ENCODE measurements around the gene SLC46A1. TPM values are rescaled to one million over a fixed set of nuclear protein-coding genes. Genes with fewer than 3 reads are reported as not detected.

Gene SLC46A1
- total RNA-seq, 1 donor from 2014 or later: 7.4 TPM

- FAIRE-seq: no peak
- Histone ChIP-seq H2AFZ (ENCODE audit: low read depth, low read length) (no peak overlapping the region), H3K36me3 (ENCODE audit: insufficient read depth, low read length) (no peaks in the 10 kb centered on the region), H3K4me1 (ENCODE audit: insufficient read depth, low read length) (peaks cover 6% of the 10 kb centered on the region), H3K27ac (ENCODE audit: low read depth, low read length) (no peak overlapping the region), H3K4me3 (ENCODE audit: insufficient read depth, low read depth, low read length) (no peak overlapping the region), H3K27me3 (ENCODE audit: insufficient read depth, low read length) (no peaks in the 10 kb centered on the region), H3K9ac (ENCODE audit: low read length) (no peak overlapping the region), H3K9me3 (ENCODE audit: insufficient read depth, low read depth, low read length) (no peaks in the 10 kb centered on the region), H3K79me2 (ENCODE audit: insufficient read depth, low read length) (no peaks in the 10 kb centered on the region), H3K4me2 (ENCODE audit: low read length) (no peak overlapping the region), H4K20me1 (ENCODE audit: insufficient read depth, low read length) (peaks cover 27% of the 10 kb centered on the region)
- Mint-ChIP-seq H3K4me1 (ENCODE audit: low read depth, unreplicated experiment) (no peaks in the 10 kb centered on the region), H3K9me3 (ENCODE audit: unreplicated experiment) (peaks cover 8% of the 10 kb centered on the region), H3K4me3 (ENCODE audit: unreplicated experiment) (no peak overlapping the region), H3K27ac (ENCODE audit: unreplicated experiment) (no peak overlapping the region), H3K36me3 (ENCODE audit: low read depth, unreplicated experiment) (peaks cover 32% of the 10 kb centered on the region), H3K27me3 (ENCODE audit: low read depth, unreplicated experiment) (peaks cover 55% of the 10 kb centered on the region)
- TF ChIP-seq EZH2 (IDR thresholded peaks at IDR 0.05; ENCODE audit: insufficient read depth, low read length): no peak
- TF ChIP-seq CTCF (IDR thresholded peaks at IDR 0.05; ENCODE audit: insufficient read depth, low read depth, low read length): no peak
- no peak for DNase-seq (ENCODE audit: low read depth)
These were observed 20.6 kb downstream of the SLC46A1 start for GRCh38 chr17:28385406-28385805.

- H3K4me3 Mint-ChIP-seq (ENCODE audit: unreplicated experiment): no peak overlapping the region
- H3K4me3 ChIP-seq (ENCODE audit: insufficient read depth, low read depth, low read length): no peak overlapping the region
These were observed 21.0 kb downstream of the SLC46A1 start for GRCh38 chr17:28385037-28385400.

More at GRCh38 chr17:28385037-28385400, 21.0 kb downstream of the SLC46A1 start:
- peaks cover 59% of the 10 kb centered on the region for H3K27me3 Mint-ChIP-seq (ENCODE audit: low read depth, unreplicated experiment)
- Histone ChIP-seq H2AFZ (ENCODE audit: low read depth, low read length) (no peak overlapping the region), H3K4me2 (ENCODE audit: low read length) (no peak overlapping the region), H3K36me3 (ENCODE audit: insufficient read depth, low read length) (no peaks in the 10 kb centered on the region), H3K9ac (ENCODE audit: low read length) (no peak overlapping the region), H3K9me3 (ENCODE audit: insufficient read depth, low read depth, low read length) (no peaks in the 10 kb centered on the region), H4K20me1 (ENCODE audit: insufficient read depth, low read length) (peaks cover 31% of the 10 kb centered on the region), H3K79me2 (ENCODE audit: insufficient read depth, low read length) (no peaks in the 10 kb centered on the region), H3K27me3 (ENCODE audit: insufficient read depth, low read length) (no peaks in the 10 kb centered on the region), H3K27ac (ENCODE audit: low read depth, low read length) (no peak overlapping the region), H3K4me1 (ENCODE audit: insufficient read depth, low read length) (peaks cover 6% of the 10 kb centered on the region)
- no peak for DNase-seq (ENCODE audit: low read depth)
- peaks cover 11% of the 10 kb centered on the region for H3K9me3 Mint-ChIP-seq (ENCODE audit: unreplicated experiment)
- H3K4me1 Mint-ChIP-seq (ENCODE audit: low read depth, unreplicated experiment): no peaks in the 10 kb centered on the region
- H3K27ac Mint-ChIP-seq (ENCODE audit: unreplicated experiment): no peak overlapping the region
- FAIRE-seq: no peak
- TF ChIP-seq CTCF (IDR thresholded peaks at IDR 0.05; ENCODE audit: insufficient read depth, low read depth, low read length): no peak
- H3K36me3 Mint-ChIP-seq (ENCODE audit: low read depth, unreplicated experiment): peaks cover 31% of the 10 kb centered on the region
